ENCODE measurements around the gene TBC1D20.

DNA sequence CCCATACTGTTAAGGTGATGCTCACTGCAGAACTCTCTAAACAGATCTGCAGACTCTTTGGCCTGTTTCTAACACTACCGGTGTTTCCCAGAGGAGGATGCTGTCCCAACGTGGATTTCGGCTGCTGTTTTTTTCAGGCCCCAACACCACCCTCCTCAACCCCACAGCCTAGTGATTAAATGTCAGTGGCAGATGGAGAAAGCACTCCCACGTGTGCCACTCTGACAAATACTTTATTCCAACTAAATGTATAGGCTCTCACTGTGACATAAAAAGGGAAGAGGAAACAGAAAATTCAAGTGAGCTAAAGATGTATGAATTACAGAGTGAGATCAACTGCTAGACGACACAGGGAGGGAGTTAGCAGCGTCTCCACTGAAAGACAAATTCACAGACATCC is 3.6 kb downstream of the TBC1D20 start:
- TF ChIP-seq CTCF (IDR thresholded peaks at IDR 0.05 in 4 of 5, conservative IDR thresholded peaks at IDR 0.05 in 1 of 5) (no peak), POLR2A (IDR thresholded peaks at IDR 0.05) (no peak)

Data from gastrocnemius medialis (tissue), 4 donors.